GM19023 (cell line): Measurements from ENCODE around the gene STH.

ENCODE experiments used
- ATAC-seq: cut with Tn5 transposase; IDR thresholded peaks from one replicate; pipeline ENCODE4 v1.9.1; 2021; ENCODE audit warnings: mild to moderate bottlenecking, moderate library complexity; ENCODE audit not compliant: unreplicated experiment

The STH gene

GRCh38 chr17:45983614-45984310 lies 15.3 kb upstream of the STH start:
- no peak for ATAC-seq

GRCh38 chr17:45984368-45984767 lies 14.7 kb upstream of the STH start:
- no peak for ATAC-seq

- no peak for ATAC-seq
These were observed 13.6 kb upstream of the STH start for GRCh38 chr17:45985447-45985846.

- no peak for ATAC-seq
These were observed 13.0 kb upstream of the STH start for GRCh38 chr17:45986056-45986455.

GRCh38 chr17:45987706-45988105 lies 11.3 kb upstream of the STH start:
- no peak for ATAC-seq

- no peak for ATAC-seq
These were observed 9.3 kb upstream of the STH start for GRCh38 chr17:45989759-45990158.

- ATAC-seq: no peak
These were observed 8.2 kb upstream of the STH start for GRCh38 chr17:45990886-45991285.

- ATAC-seq: no peak
These were observed 7.7 kb upstream of the STH start for GRCh38 chr17:45991341-45991740.

GRCh38 chr17:45992175-45992574 lies 6.9 kb upstream of the STH start:
- no peak for ATAC-seq

- ATAC-seq: no peak
These were observed 6.1 kb upstream of the STH start for GRCh38 chr17:45992904-45993303.

- no peak for ATAC-seq
These were observed 5.0 kb upstream of the STH start for GRCh38 chr17:45993962-45994627.

GRCh38 chr17:45994987-45995386 lies 4.1 kb upstream of the STH start:
- ATAC-seq: no peak

GRCh38 chr17:45995627-45996270 lies 3.3 kb upstream of the STH start:
- ATAC-seq: no peak

GRCh38 chr17:45996282-45996937 lies 2.6 kb upstream of the STH start:
- ATAC-seq: no peak

- ATAC-seq: no peak
These were observed 1.9 kb upstream of the STH start for GRCh38 chr17:45997166-45997565.

- no peak for ATAC-seq
These were observed 1.4 kb upstream of the STH start for GRCh38 chr17:45997624-45998023.

GRCh38 chr17:45999900-46000290 lies 845 bp downstream of the STH start:
- no peak for ATAC-seq

- ATAC-seq: no peak
These were observed 1.2 kb downstream of the STH start for GRCh38 chr17:46000292-46000691.

- no peak for ATAC-seq
These were observed 1.7 kb downstream of the STH start for GRCh38 chr17:46000757-46001156.

- no peak for ATAC-seq
These were observed 2.6 kb downstream of the STH start for GRCh38 chr17:46001390-46002310.
